Keratinocyte (primary cell): ENCODE measurements around the gene ITGA3. TPM values are rescaled to one million over a fixed set of nuclear protein-coding genes. Genes with fewer than 3 reads are reported as not detected.

Experiments
- DNase-seq: peaks from one replicate; pipeline ENCODE4 v3.0.0-alpha.2; 2011; ENCODE audit warnings: low read depth, missing footprints, low spot score
- FAIRE-seq: peaks from 2 replicates; lab custom pipeline; 2011; peaks lifted over from hg19 to GRCh38; lab: Jason Lieb, UNC
- H2AFZ ChIP-seq: 2 replicates; pipeline ENCODE4 v1.6.0; 2012; ENCODE audit warnings: low read length, control low read depth, inconsistent platforms; ENCODE audit not compliant: control insufficient read depth
- H3K27ac ChIP-seq: 2 replicates; pipeline ENCODE4 v1.5.1; 2011; ENCODE audit warnings: low read length; ENCODE audit not compliant: control insufficient read depth, insufficient read depth
- H3K27me3 ChIP-seq: 3 replicates; pipeline ENCODE4 v1.6.0; 2011; ENCODE audit warnings: low read length; ENCODE audit not compliant: control insufficient read depth, insufficient read depth; ENCODE audit errors: extremely low read depth
- H3K36me3 ChIP-seq, 2 experiments: 2 replicates in 1 of 2; 3 replicates in 1 of 2; pipeline ENCODE4 v1.5.1; 2011; ENCODE audit warnings: low read length in 2 of 2, mild to moderate bottlenecking in 1 of 2; ENCODE audit not compliant: control insufficient read depth in 2 of 2, insufficient read depth in 2 of 2; ENCODE audit errors: extremely low read depth in 1 of 2
- H3K4me1 ChIP-seq: 3 replicates; pipeline ENCODE4 v1.5.1; 2011; ENCODE audit warnings: low read length; ENCODE audit not compliant: control insufficient read depth, insufficient read depth; ENCODE audit errors: extremely low read depth
- H3K4me2 ChIP-seq: 3 replicates; pipeline ENCODE4 v1.6.0; 2011; ENCODE audit warnings: low read depth, low read length; ENCODE audit not compliant: control insufficient read depth, insufficient read depth; ENCODE audit errors: extremely low read depth
- H3K4me3 ChIP-seq, 3 experiments: fragments of 200-600 bp in 1 of 3; sonication (generic) in 1 of 3; 2 replicates in 2 of 3; 3 replicates in 1 of 3; pipeline ENCODE4 v1.5.1; 2011 to 2016; ENCODE audit warnings: low read length in 3 of 3, mild to moderate bottlenecking in 3 of 3, control low read depth in 2 of 3, inconsistent platforms in 1 of 3, low read depth in 1 of 3, mixed read lengths in 1 of 3, mixed run types in 1 of 3, moderate library complexity in 1 of 3; ENCODE audit not compliant: control insufficient read depth in 2 of 3, insufficient read depth in 2 of 3; ENCODE audit errors: extremely low read depth in 1 of 3
- H3K79me2 ChIP-seq: 2 replicates; pipeline ENCODE4 v1.6.0; 2012; ENCODE audit warnings: low read length; ENCODE audit not compliant: control insufficient read depth, insufficient read depth
- H3K9ac ChIP-seq: 3 replicates; pipeline ENCODE4 v1.6.0; 2011; ENCODE audit warnings: low read length; ENCODE audit not compliant: control insufficient read depth, insufficient read depth; ENCODE audit errors: extremely low read depth
- H3K9me1 ChIP-seq: 3 replicates; pipeline ENCODE4 v1.6.0; 2011; ENCODE audit warnings: low read length; ENCODE audit not compliant: control insufficient read depth, insufficient read depth; ENCODE audit errors: extremely low read depth
- H3K9me3 ChIP-seq: 2 replicates; pipeline ENCODE4 v1.5.1; 2012; ENCODE audit warnings: low read depth, low read length; ENCODE audit not compliant: control insufficient read depth
- H4K20me1 ChIP-seq: 3 replicates; pipeline ENCODE4 v1.6.0; 2011; ENCODE audit warnings: low read length; ENCODE audit not compliant: control insufficient read depth, insufficient read depth; ENCODE audit errors: extremely low read depth
- CTCF ChIP-seq, 3 experiments: IDR thresholded peaks in 1 of 3; conservative IDR thresholded peaks in 1 of 3; optimal IDR thresholded peaks in 1 of 3; 2 replicates in 2 of 3; 3 replicates in 1 of 3; pipeline versions ENCODE3 to v1.5.1; 2011; ENCODE audit warnings: low read length in 3 of 3, mild to moderate bottlenecking in 3 of 3, moderate library complexity in 2 of 3, control low read depth in 1 of 3, inconsistent platforms in 1 of 3; ENCODE audit not compliant: insufficient read depth in 2 of 3; ENCODE audit errors: extremely low read depth in 1 of 3
- EZH2 ChIP-seq: IDR thresholded peaks from one replicate; pipeline ENCODE4 v1.6.1; 2012; ENCODE audit warnings: inconsistent platforms, mild to moderate bottlenecking, low read length, moderate library complexity
- dilution Hi-C: fragments of 300-500 bp; cut with MboI; formaldehyde crosslinking; loops from one replicate; pipeline ENCODE4 v1.7.0; 2020; ENCODE audit warnings: low sequenced_read_pairs; ENCODE audit not compliant: extremely low pct_ligation_motif_present
- polyA plus RNA-seq, 5 experiments: library from polyadenylated mRNA; depleted of rRNA in 3 of 5; stranded (reverse) in 3 of 5; stranded (forward) in 1 of 5; unstranded in 1 of 5; fragments of >200 nt; gene quantifications; 1 replicate in 1 of 5; 2 replicates in 3 of 5; 3 replicates in 1 of 5; pipeline versions ENCODE4 v1.2.1 to v1.2.3, GENCODE V29; 2011 to 2012; ENCODE audit warnings: missing spikeins in 2 of 5, low read depth in 1 of 5, low replicate concordance in 1 of 5

Gene ITGA3
- polyA plus RNA-seq, 1 donor (not counting 4 experiments of a cell fraction or from before 2014, with no cell fraction given) = 427 TPM

GRCh38 chr17:50035945-50036344 is 20.0 kb upstream of the ITGA3 start:
- H3K4me3 ChIP-seq = no peak overlapping the region
- H2AFZ ChIP-seq = no peak overlapping the region
- H3K36me3 ChIP-seq = no peaks in the 10 kb centered on the region
- H3K9me3 ChIP-seq = no peaks in the 10 kb centered on the region
- H4K20me1 ChIP-seq = no peaks in the 10 kb centered on the region
- no peak overlapping the region for H3K4me2 ChIP-seq
- dilution Hi-C loops = no loop called here
- no peaks in the 10 kb centered on the region for H3K27me3 ChIP-seq
- no peak overlapping the region for H3K27ac ChIP-seq
- no peaks in the 10 kb centered on the region for H3K9me1 ChIP-seq
- no peaks in the 10 kb centered on the region for H3K79me2 ChIP-seq
- no peak for DNase-seq
- TF ChIP-seq EZH2 (no peak), CTCF (optimal IDR thresholded peaks at IDR 0.05 in 1 of 3, IDR thresholded peaks at IDR 0.05 in 1 of 3, conservative IDR thresholded peaks at IDR 0.05 in 1 of 3; ENCODE audit: extremely low read depth in 1 of 3, insufficient read depth in 2 of 3, low read length in 3 of 3) (no peak)
- no peak overlapping the region for H3K9ac ChIP-seq
- FAIRE-seq = no peak
- H3K4me1 ChIP-seq = peaks cover 28% of the 10 kb centered on the region

- Histone ChIP-seq H2AFZ (no peak overlapping the region), H3K79me2 (no peaks in the 10 kb centered on the region), H3K27ac (no peak overlapping the region), H3K9ac (no peak overlapping the region), H3K4me1 (peaks cover 28% of the 10 kb centered on the region), H4K20me1 (no peaks in the 10 kb centered on the region), H3K9me1 (no peaks in the 10 kb centered on the region), H3K4me2 (peak overlapping the region; percentile 61), H3K9me3 (no peaks in the 10 kb centered on the region), H3K4me3 (no peak overlapping the region), H3K36me3 (no peaks in the 10 kb centered on the region), H3K27me3 (no peaks in the 10 kb centered on the region)
- FAIRE-seq = peak; percentile 41
- no peak for DNase-seq
- dilution Hi-C loops = no loop called here
- TF ChIP-seq EZH2 (no peak), CTCF (optimal IDR thresholded peaks at IDR 0.05 in 1 of 3, IDR thresholded peaks at IDR 0.05 in 1 of 3, conservative IDR thresholded peaks at IDR 0.05 in 1 of 3; ENCODE audit: extremely low read depth in 1 of 3, insufficient read depth in 2 of 3, low read length in 3 of 3) (no peak)
Observed at GRCh38 chr17:50036455-50037261, 19.3 kb upstream of the ITGA3 start.
